Measurements from ENCODE around the gene TRMT112. TPM values are rescaled to one million over a fixed set of nuclear protein-coding genes. Genes with fewer than 3 reads are reported as not detected.

The TRMT112 gene
- total RNA-seq, 1 experiment from 2014 or later: 341 TPM

DNA sequence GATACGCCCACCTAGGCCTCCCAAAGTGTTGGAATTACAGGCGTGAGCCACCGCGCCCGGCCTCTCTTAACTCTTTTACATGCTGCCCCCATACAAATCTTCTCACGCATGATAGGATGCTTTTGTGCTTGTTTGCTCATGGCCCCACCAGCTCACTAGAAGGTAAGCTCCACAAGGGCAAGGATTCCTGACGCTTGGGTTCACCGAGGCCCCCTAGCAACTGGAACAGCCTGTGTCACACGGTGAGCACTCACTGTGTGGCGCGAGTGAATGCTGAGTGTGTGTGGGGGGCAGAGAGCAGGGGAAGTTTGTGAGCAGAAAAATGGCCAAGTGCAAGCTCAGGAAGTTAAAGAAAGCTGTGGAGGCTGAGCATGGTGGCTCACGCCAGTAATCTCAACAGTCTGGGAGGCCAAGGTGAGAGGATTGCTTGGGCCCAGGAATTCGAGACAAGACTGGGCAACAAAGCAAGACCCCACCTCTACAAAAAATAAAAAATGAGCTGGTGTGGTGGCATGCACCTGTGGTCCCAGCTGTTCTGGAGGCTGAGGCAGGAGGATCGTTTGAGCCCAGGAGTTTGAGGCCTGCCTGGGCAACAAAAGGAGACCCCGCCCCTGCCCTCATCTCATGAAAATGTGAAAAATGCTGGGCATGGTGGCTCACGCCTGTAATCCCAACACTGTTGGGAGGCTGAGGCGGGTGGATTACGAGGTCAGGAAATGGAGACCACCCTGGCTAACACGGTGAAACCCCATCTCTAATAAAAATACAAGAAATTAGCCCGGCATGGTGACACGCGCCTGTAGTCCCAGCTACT lies 35.2 kb downstream of the TRMT112 start:
- Histone ChIP-seq H3K27me3 (ENCODE audit: control insufficient read depth, insufficient read depth, low read length) (no peaks in the 10 kb centered on the region), H3K4me1 (ENCODE audit: control insufficient read depth, insufficient read depth, low read length) (peaks cover 22% of the 10 kb centered on the region), H3K4me3 (ENCODE audit: low read depth in 2 of 2, low read length in 2 of 2) (no peak overlapping the region), H3K9me3 (ENCODE audit: control insufficient read depth, insufficient read depth, low read depth, low read length) (no peaks in the 10 kb centered on the region), H3K36me3 (ENCODE audit: control insufficient read depth, insufficient read depth, low read length) (no peaks in the 10 kb centered on the region; the same call in 1 of the 2 replicates), H3K27ac (ENCODE audit: low read length) (no peak overlapping the region)
- TF ChIP-seq POLR2AphosphoS5 (IDR thresholded peaks at IDR 0.05; ENCODE audit: low read depth, low read length) (no peak), REST (IDR thresholded peaks at IDR 0.05; ENCODE audit: insufficient read depth in 1 of 2, low read depth in 2 of 2, low read length in 1 of 2) (no peak), TCF7L2 (IDR thresholded peaks at IDR 0.05; ENCODE audit: low read depth, low read length) (no peak), SIN3A (IDR thresholded peaks at IDR 0.05; ENCODE audit: borderline replicate concordance, insufficient read depth, low read depth, low read length) (no peak)
- TF ChIP-seq, protein P1, sequence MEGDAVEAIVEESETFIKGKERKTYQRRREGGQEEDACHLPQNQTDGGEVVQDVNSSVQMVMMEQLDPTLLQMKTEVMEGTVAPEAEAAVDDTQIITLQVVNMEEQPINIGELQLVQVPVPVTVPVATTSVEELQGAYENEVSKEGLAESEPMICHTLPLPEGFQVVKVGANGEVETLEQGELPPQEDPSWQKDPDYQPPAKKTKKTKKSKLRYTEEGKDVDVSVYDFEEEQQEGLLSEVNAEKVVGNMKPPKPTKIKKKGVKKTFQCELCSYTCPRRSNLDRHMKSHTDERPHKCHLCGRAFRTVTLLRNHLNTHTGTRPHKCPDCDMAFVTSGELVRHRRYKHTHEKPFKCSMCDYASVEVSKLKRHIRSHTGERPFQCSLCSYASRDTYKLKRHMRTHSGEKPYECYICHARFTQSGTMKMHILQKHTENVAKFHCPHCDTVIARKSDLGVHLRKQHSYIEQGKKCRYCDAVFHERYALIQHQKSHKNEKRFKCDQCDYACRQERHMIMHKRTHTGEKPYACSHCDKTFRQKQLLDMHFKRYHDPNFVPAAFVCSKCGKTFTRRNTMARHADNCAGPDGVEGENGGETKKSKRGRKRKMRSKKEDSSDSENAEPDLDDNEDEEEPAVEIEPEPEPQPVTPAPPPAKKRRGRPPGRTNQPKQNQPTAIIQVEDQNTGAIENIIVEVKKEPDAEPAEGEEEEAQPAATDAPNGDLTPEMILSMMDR (IDR thresholded peaks at IDR 0.05): no peak
- DNase-seq (ENCODE audit: low read depth, low spot score) (no peak), ATAC-seq (no peak)
- POLR2A ChIA-PET: no interaction called here
- in situ Hi-C loops (cut with HindIII; ENCODE audit: low pct_unique_long_range_greater_than_20kb, low sequenced_read_pairs): no loop called here
- CTCF ChIA-PET: interaction anchor here (0.7 kb wide), 1 partner anchor 67 kb away, joined by 6 read pairs; no protein-coding TSS in a partner anchor
- intact Hi-C loops (cut with micrococcal nuclease; ENCODE audit: unreplicated experiment): no loop called here
- no TSS peak for BruUV-seq (replicated peaks)

DNA sequence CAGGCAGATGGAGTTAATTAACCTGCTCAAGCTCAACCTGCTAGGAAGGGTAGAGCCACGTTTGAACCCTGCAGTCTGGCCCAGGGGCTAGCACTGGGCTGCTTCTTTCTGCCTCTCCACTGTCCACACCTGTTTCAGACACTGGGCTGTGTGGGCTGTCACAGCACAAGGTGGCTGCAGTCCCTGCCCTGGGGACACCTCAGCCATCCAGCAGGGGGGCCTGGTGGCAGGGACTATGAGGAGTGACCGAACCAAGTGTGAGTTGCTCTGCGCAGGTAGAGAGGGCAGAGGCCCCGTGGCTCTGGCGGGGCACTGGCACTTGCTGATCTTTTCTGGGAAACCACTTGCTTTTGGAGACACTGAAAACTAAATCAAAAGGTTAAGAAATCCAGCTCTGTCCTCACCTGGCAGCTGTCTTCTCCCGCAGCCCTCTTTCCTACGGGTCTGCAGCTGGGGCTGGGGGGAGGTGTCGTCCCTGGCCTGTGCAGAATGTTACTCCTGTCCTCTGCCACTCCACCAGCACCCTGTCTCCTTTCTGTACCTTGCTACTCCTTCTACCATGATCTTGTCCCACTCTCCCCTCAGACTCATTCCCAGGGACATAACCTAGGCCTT lies 38.7 kb downstream of the TRMT112 start:
- H3K4me1 ChIP-seq (ENCODE audit: control insufficient read depth, insufficient read depth, low read length): peaks cover 5% of the 10 kb centered on the region
- no TSS peak for BruUV-seq (replicated peaks)
- ATAC-seq (no peak), DNase-seq (ENCODE audit: low read depth, low spot score) (no peak)
- ChIA-PET POLR2A (interaction anchor here (0.6 kb wide), 1 partner anchor 74 kb away, joined by 4 read pairs; no protein-coding TSS in a partner anchor), CTCF (no interaction called here)
- intact Hi-C loops (cut with micrococcal nuclease; ENCODE audit: unreplicated experiment) (no loop called here), in situ Hi-C loops (cut with HindIII; ENCODE audit: low pct_unique_long_range_greater_than_20kb, low sequenced_read_pairs) (no loop called here)
- no peaks in the 10 kb centered on the region for H3K36me3 ChIP-seq (ENCODE audit: control insufficient read depth, insufficient read depth, low read length)
- H3K27me3 ChIP-seq (ENCODE audit: control insufficient read depth, insufficient read depth, low read length): no peaks in the 10 kb centered on the region
- H3K4me3 ChIP-seq (ENCODE audit: low read depth in 2 of 2, low read length in 2 of 2): no peak overlapping the region
- TF ChIP-seq TCF7L2 (IDR thresholded peaks at IDR 0.05; ENCODE audit: low read depth, low read length) (no peak), SIN3A (IDR thresholded peaks at IDR 0.05; ENCODE audit: borderline replicate concordance, insufficient read depth, low read depth, low read length) (no peak)
- no peaks in the 10 kb centered on the region for H3K9me3 ChIP-seq (ENCODE audit: control insufficient read depth, insufficient read depth, low read depth, low read length)
- H3K27ac ChIP-seq (ENCODE audit: low read length): no peak overlapping the region
